ENCODE results near the gene PALM2AKAP2.

PALM2AKAP2 gene

GRCh38 chr9:109779711-109780452 is at the start of gene PALM2AKAP2:
TSS of gene PALM2AKAP2 (plus strand) at chr9:109780198. CDS start at chr9:109780489, 291 bp downstream.
- no peak for DNase-seq

DNA sequence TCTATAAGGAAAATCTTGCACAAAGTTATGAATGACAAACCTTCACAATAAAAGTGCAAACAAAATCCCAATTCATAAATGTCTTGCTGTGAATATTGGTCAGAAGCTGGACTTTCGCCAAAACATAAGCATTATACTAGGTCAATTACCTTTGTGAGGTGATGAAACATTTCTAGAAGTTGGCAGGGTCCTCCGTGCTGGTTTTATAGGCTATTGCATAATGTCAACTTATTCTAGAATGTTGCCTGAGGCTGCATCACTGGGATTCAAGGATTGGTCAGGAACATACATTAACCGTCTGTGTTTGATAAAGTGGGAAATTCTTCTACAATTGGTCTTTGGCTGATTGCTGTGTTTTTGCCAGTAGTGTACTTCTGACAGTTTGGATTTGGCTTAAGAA is 49.8 kb upstream of the PALM2AKAP2 start:
- no peak for DNase-seq

DNA sequence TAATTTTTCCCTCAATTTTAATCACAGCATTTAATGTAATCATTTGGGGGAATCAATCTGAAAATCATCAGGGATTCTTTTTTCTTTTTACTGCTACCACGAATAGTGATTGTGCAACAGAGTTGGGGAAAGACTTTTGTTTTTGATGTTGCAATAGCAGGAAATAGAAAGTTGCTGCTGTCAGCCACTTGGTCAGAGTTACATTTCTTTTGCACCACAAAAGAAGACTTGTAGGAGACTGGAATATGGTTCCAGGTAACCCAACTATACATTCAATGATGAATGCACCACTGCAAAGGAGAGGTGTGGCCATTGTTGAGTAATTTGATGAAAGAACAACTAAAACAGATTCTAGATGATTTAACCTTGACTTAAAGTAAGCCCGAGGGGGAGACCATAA is 46.3 kb upstream of the PALM2AKAP2 start:
- no peak for DNase-seq

DNA sequence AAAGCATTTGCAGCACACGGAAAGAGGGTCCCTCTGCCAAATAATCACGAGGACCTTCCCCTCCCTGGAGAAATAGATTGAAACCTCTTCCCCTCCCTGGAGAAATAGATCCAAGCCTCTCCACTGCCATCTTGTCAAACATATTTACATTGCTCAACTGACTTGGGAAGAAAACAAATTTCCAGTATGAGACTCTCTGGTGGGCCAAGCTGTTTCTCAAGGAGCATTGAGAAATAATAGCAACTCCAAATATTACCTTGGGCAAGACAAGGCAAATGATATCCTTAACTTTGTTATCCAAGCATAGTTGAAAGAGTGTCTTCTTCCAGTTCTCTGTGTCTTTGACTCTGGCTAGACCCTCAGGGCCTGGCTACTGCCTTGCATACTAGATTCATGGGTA is 45.2 kb upstream of the PALM2AKAP2 start:
- no peak for DNase-seq

DNA sequence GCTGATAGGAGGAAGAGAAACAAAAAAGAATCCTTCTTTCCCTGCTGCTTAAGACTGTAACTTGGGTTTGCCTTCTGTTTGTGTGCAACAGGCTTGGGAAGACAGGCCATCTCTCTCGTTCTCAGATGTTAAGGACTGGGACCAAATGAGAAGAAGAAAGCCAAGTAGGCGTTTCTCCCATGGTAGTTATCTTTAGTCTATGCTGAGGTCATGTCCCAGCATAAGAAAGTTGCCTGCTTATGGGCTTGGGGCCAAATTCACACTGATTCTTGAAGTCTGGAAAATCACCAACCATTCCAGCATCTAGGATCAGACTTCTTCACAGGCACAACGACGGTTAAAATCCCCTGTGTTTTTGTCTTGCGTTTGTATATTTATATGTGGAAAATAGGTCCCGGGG is 44.2 kb upstream of the PALM2AKAP2 start:
- no peak for DNase-seq

- no peak for DNase-seq
Measured at GRCh38 chr9:109737295-109737694, 42.7 kb upstream of the PALM2AKAP2 start.

DNA sequence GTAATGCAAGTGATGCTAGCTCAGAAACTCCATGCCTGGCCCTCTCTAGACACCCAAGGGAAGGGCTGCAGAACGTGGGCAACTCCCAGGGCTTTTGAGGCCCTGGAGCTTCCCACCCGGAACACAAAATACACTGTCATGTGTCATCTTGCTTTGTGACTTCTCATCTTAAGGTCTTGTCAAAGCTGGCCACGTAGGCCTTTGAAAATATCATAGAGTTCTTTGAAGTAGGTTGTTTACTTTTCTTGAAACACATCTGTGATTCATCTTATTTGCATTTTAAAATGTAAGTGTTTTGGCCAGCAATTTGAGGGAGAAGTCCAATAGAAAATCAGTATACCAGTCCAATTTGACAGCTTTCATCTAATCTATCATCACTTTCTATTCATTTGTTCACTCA is 40.2 kb upstream of the PALM2AKAP2 start:
- DNase-seq: no peak

DNA sequence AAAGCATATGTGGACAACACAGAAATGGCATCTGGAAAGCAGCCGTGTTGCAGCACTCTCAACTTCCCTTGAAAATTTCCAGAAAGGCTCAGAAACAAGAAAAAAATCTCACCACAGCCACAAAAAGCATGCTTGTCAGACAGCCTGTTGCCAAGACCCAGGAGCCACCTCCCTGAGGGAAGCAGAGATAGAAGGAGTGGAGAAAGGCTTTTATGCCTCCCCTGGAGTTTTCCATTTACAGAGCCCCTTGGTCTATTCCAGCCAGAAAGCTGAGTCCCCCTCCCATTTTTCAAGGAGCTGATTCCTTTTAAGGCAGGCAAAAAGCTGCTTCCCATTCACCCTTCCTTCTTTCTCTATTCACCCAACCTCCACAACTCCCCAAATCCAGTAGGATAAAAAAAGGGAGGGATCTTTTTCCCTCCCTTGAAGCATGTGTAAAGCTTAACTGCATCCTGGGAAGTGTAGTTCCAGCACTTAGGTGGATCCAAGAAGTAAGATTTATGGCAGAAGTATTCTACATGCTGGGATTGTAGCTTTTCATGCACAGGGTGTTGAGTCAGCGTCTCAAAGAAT is 37.1 kb upstream of the PALM2AKAP2 start:
- DNase-seq: no peak

- DNase-seq: no peak
Measured at GRCh38 chr9:109743696-109744095, 36.3 kb upstream of the PALM2AKAP2 start.

DNA sequence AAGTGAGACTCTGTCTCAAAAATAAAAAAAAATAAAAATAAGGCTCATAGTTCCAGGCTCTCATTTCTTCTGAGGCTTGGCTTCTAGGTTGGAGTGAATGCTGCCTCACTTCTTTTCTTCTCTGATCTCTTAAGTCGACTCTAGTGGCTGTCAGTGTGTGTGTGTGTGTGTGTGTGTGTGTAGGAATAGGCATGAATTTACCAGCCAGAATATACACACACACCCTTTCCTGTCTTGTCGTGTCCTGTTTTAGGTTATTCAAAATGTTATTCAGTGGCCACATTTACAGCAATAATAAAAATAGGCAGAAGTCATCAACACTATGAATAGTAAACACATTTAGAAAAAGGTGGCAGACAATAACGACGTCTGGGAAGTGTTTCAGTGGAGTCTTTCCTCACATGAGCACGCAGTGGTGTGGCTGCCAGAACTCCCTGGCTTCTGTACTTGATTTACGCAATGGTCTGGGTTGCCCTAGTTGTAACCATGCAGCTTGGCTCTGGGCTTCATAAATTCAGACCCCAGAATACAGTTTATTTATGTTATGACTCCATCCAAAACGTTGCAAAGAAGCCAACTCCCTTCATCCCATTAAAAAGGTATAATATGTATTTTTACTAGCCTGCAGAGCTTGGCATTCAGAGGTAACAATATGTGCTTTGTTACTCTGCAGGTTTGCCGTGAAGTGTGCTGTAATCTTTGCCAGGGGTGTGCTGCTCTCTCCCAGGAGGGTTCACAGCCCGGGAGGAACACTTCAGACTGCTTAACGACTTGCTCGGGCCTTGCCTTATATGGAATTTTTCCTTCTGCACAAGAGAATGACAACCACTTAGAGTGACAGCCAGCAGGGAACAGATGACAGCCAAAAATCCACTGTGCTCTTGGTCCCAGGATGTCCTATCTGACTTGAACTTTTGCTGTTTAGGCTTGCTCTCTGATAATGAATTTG is 34.4 kb upstream of the PALM2AKAP2 start:
- no peak for DNase-seq

- DNase-seq: no peak
Measured at GRCh38 chr9:109751253-109751652, 28.7 kb upstream of the PALM2AKAP2 start.

GRCh38 chr9:109753308-109753707 is 26.7 kb upstream of the PALM2AKAP2 start:
- no peak for DNase-seq

GRCh38 chr9:109755040-109755439 is 25.0 kb upstream of the PALM2AKAP2 start:
- DNase-seq: no peak

DNA sequence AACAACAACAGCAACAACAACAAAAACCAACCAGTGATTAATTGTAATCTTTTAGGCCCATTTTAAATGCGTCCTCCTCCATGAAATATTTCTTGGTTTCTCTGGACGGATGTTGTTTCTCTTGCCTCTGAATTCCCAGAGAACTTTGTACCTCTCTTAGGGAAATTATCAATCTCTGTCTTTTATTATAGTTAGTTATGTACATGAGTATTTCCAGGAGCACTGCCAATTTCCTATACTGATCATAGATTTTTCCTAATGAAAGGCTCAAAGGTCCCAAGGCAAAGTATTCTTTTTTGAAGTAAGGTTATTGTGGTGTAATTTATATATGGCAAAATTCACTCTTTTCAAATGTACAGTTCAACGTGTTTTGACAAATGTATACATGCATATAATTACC is 20.4 kb upstream of the PALM2AKAP2 start:
- no peak for DNase-seq

GRCh38 chr9:109765278-109765677 is 14.7 kb upstream of the PALM2AKAP2 start:
- no peak for DNase-seq

DNA sequence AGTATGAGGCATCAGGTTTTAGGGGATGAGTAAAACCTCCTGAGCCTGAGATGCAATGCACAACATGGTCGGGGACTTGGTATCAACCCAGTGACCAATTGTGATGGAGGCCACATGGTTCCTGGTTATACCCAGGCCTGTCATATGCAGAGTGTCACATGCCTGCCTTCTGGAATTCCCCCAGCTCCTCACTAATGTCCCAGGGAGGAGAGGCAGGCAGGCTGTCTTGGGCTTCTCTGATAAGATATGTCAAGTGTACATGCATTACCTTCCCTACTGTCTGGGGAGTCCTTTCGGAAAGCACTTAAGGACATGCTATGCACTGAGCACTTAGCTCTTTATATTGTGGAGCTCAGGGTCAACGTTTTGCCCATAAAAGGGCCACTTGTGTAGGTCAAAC is 14.2 kb upstream of the PALM2AKAP2 start:
- no peak for DNase-seq

DNA sequence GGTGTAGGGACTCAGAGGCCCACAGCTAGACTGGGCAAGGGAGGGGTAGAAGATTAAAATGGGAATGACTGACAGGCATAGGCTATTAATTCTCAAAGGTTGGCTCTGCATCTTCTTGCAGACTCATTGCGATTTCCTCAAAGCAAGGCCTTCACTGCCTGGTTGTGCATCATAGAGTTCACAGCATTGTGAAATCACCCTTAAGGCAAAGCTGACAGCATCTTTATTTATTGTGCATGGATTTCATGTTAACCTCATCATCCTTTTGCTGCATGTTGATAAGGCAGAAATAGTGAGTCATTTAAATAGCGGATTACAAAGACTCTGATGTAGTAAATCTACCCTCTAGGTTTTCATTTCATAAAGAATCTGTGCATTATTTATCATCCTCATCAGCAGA is 13.6 kb upstream of the PALM2AKAP2 start:
- no peak for DNase-seq

DNA sequence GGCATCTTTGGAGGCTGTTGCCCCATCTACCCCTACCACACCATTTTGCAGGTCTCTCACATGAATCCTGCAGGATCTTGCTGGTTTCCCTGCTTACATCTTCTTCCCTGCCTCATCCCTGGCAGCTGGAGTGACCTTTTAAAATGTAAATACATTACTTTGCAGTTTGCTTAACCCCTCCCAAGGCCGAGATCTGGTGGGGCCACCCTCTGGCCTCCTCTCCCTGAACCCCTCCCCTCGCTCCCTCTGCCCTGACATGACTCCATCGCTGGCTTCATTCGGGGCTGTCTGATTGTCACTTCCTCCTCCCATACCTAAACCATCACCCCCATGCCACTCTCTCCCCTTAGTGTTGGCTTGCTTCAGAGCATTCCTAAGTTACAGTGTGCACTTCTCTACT is 12.6 kb upstream of the PALM2AKAP2 start:
- no peak for DNase-seq

GRCh38 chr9:109767814-109768213 is 12.2 kb upstream of the PALM2AKAP2 start:
- no peak for DNase-seq

DNA sequence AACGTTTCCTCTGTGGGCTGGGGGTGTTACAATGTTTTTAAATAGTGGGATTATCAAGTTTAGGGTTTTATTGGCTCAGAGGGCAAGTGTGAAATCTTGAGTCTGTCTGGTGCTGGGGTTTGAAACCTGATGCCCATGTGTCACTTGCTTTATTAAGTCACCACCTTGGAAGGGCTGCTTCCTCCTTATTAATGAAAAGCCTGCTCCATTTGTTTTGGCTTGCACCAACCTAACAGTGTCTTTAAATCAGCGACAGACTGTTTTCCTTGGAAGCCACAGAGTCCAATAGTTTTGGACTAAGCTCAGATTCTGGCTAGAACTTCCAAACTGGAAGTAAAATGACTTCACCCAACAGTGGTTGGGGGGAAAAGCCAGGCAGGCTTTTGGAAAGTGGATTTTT is 10.7 kb upstream of the PALM2AKAP2 start:
- DNase-seq: no peak

DNA sequence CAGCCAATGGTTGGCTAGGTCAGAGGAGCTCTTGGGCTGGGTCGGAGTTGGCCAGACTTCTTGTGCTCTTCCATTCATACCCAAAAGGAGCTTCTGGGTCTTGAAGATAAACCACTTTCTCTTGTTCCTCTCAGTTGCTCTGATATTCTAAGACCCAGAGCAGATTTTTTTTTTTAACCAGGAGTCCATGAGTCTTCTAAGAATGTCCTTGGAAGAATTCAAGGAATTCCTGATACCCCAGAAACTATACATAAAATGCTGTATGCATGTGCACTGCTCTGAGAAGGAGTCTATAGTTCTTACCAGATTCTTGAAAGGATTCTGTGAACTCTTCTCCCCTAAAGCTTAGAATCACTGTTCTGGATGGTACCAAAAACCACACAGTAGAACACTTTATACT is 9.9 kb upstream of the PALM2AKAP2 start:
- no peak for DNase-seq

GRCh38 chr9:109771087-109771486 is 8.9 kb upstream of the PALM2AKAP2 start:
- no peak for DNase-seq

GRCh38 chr9:109771796-109772531 is 8.0 kb upstream of the PALM2AKAP2 start:
- no peak for DNase-seq
